PC-3 (cell line): ENCODE results near the gene LYG1. TPM values are rescaled to one million over a fixed set of nuclear protein-coding genes. Genes with fewer than 3 reads are reported as not detected.
"Not testable (repeated sequence)": the region's sequence is repeated elsewhere in the genome, so short reads cannot be mapped to it uniquely, and the experiment has no call there.

Source experiments
- ATAC-seq: fragments of 200-7000 bp; cut with Tn5 transposase; 2 replicates; pipeline ENCODE4 v1.9.1; 2020; ENCODE audit warnings: mild to moderate bottlenecking, moderate library complexity
- BruUV-seq: library from RNA; stranded (reverse); fragments of 400-500 nt; replicated peaks from 2 replicates; lab custom pipeline; 2021; lab: Mats Ljungman, UMichigan
- CTCF ChIA-PET: fragments of 300-600 bp; sonication (Branson Sonifier 250); formaldehyde crosslinking; loops from one replicate; lab custom pipeline; 2022; ENCODE audit warnings: antibody characterized with exemption; lab: Charles Lee
- POLR2A ChIA-PET: fragments of 300-600 bp; sonication (Branson Sonifier 250); formaldehyde crosslinking; loops from one replicate; lab custom pipeline; 2022; ENCODE audit warnings: antibody characterized with exemption; ENCODE audit not compliant: unreplicated experiment; lab: Charles Lee
- DNase-seq: peaks from one replicate; pipeline ENCODE4 v3.0.0-alpha.2; 2015
- H2AFZ ChIP-seq: fragments of 300-600 bp; sonication (generic); 2 replicates; pipeline ENCODE4 v1.6.0; 2016; ENCODE audit warnings: antibody characterized with exemption, low read length
- H3F3A ChIP-seq: fragments of 300-600 bp; sonication (generic); one replicate; pipeline ENCODE4 v1.6.0; 2017; ENCODE audit warnings: antibody characterized with exemption, low read length, control low read depth, mild to moderate bottlenecking; ENCODE audit not compliant: unreplicated experiment
- H3K27ac ChIP-seq: fragments of 300-600 bp; sonication (generic); 2 replicates; pipeline ENCODE4 v1.5.1; 2016; ENCODE audit warnings: mild to moderate bottlenecking, low read length
- H3K27me3 ChIP-seq: fragments of 300-600 bp; sonication (generic); 2 replicates; pipeline ENCODE4 v1.6.1; 2016; ENCODE audit warnings: low read length, mixed read lengths
- H3K36me3 ChIP-seq: fragments of 300-600 bp; sonication (generic); 2 replicates; pipeline ENCODE4 v1.6.1; 2016; ENCODE audit warnings: low read depth, mixed run types, low read length, mixed read lengths
- H3K4me1 ChIP-seq: fragments of 300-600 bp; sonication (generic); 2 replicates; pipeline ENCODE4 v1.5.1; 2016; ENCODE audit warnings: low read length; ENCODE audit not compliant: insufficient read depth
- H3K4me2 ChIP-seq: fragments of 300-600 bp; sonication (generic); 2 replicates; pipeline ENCODE4 v1.6.0; 2016; ENCODE audit warnings: low read length
- H3K4me3 ChIP-seq: fragments of 300-600 bp; sonication (generic); 2 replicates; pipeline ENCODE4 v1.5.1; 2016; ENCODE audit warnings: mild to moderate bottlenecking, low read length, mixed read lengths
- H3K79me2 ChIP-seq: fragments of 300-600 bp; sonication (generic); 2 replicates; pipeline ENCODE4 v1.6.1; 2017; ENCODE audit warnings: low read length, mixed read lengths
- H3K9ac ChIP-seq: fragments of 300-600 bp; sonication (generic); 2 replicates; pipeline ENCODE4 v1.6.0; 2016; ENCODE audit warnings: mild to moderate bottlenecking, low read length
- H3K9me2 ChIP-seq: fragments of 300-600 bp; sonication (generic); replicated peaks from 2 replicates; pipeline ENCODE4 v1.6.1; 2016; ENCODE audit warnings: mixed run types, low read length, mixed read lengths
- H3K9me3 ChIP-seq: fragments of 300-600 bp; sonication (generic); 2 replicates; pipeline ENCODE4 v1.6.1; 2016; ENCODE audit warnings: low read length, mixed read lengths
- H4K20me1 ChIP-seq: fragments of 300-600 bp; sonication (generic); 2 replicates; pipeline ENCODE4 v1.6.1; 2016; ENCODE audit warnings: low read length, mixed read lengths
- CTCF ChIP-seq: fragments of 300-600 bp; sonication (generic); conservative IDR thresholded peaks from 2 replicates; pipeline ENCODE4 v1.5.1; 2017; ENCODE audit warnings: antibody characterized with exemption, low read depth, mild to moderate bottlenecking, low read length
- EZH2 ChIP-seq: fragments of 300-600 bp; sonication (generic); IDR thresholded peaks from one replicate; pipeline ENCODE4 v1.6.1; 2017; ENCODE audit warnings: antibody characterized with exemption, mild to moderate bottlenecking, low read length; ENCODE audit not compliant: unreplicated experiment
- EZH2phosphoT487 ChIP-seq: fragments of 300-600 bp; sonication (generic); IDR thresholded peaks from 2 replicates; pipeline ENCODE4 v1.6.1; 2018; ENCODE audit warnings: mild to moderate bottlenecking, antibody characterized with exemption, low read length, borderline replicate concordance
- intact Hi-C: fragments of 100-400 bp; cut with micrococcal nuclease; formaldehyde crosslinking; loops from 2 replicates; pipeline ENCODE4 v1.9.0; 2023
- total RNA-seq: library from RNA; depleted of rRNA; stranded (reverse); fragments of >200 nt; gene quantifications from 2 replicates; pipeline ENCODE4 v1.2.3, GENCODE V29; 2014

LYG1 gene
- total RNA-seq, 1 experiment from 2014 or later: 1.5 TPM

DNA sequence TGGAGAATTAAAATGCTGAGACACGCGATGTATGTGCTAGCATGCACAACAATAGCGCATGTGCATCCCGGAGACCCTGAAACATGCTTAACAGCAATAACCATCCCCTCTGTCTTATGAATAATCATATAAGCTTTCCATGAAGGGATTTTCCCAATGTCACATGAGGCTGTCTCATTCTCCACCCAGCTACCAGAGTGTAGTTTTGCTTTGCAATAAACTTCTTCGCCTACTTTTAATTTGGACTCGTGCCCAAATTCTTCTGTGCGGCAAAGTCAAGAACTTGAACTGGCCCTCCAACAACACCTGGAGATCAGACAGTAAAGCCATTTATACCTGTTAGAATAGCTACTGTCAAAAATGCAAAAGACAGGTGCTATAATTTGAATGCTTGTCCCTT is 15.5 kb downstream of the LYG1 start:
- CTCF ChIA-PET: no interaction called here
- TF ChIP-seq EZH2phosphoT487 (no peak), CTCF (no peak), EZH2 (no peak)
- no peaks in the 10 kb centered on the region for H3K9me3 ChIP-seq
- H3K27ac ChIP-seq: no peak overlapping the region
- H3K27me3 ChIP-seq: no peaks in the 10 kb centered on the region
- H2AFZ ChIP-seq: no peak overlapping the region
- H3K4me1 ChIP-seq: no peaks in the 10 kb centered on the region
- no TSS peak for BruUV-seq
- no peaks in the 10 kb centered on the region for H3K9me2 ChIP-seq
- no peaks in the 10 kb centered on the region for H3K79me2 ChIP-seq
- no peaks in the 10 kb centered on the region for H3K36me3 ChIP-seq
- H3K4me2 ChIP-seq: no peak overlapping the region
- POLR2A ChIA-PET: no interaction called here
- DNase-seq: no peak
- H3K4me3 ChIP-seq: no peak overlapping the region
- no peak overlapping the region for H3K9ac ChIP-seq
- no peaks in the 10 kb centered on the region for H3F3A ChIP-seq
- intact Hi-C loops: no loop called here
- no peak for ATAC-seq
- no peaks in the 10 kb centered on the region for H4K20me1 ChIP-seq

DNA sequence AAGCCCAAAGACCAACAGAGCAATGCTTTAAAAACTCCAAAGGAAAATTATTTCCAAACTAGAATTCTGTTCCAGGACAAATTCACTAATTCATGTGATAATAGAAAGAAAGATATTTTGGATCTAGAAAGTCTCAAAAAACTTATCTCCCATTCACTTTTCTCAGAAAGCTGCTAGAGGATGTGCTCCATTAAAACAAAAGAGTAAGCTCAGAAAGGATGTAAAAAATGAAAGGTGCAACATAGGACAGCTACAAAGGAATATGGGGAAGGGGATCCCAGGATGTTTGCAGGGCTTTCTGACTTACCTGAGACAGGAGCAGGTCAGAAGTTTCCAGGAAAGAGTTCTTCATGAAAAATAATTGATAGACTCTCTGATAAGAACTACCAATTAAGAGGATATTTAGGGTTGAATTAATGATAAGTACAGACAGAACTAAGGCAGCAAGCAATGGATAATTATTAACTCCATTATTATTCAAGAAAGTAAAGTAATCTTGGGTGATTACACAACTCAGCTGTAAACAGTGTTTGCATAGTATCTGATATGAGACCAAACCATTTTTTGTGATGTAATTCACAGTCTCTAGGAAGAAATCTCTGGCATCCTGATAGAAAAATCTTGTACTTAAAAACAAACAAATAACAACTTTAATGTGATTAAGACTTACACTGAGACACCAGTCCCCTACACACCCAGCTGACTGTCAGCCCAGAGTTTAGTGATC is 20.9 kb downstream of the LYG1 start:
- Histone ChIP-seq H3K4me3 (no peak overlapping the region), H3K9me3 (no peaks in the 10 kb centered on the region), H2AFZ (no peak overlapping the region), H3K27me3 (no peaks in the 10 kb centered on the region), H3K4me1 (peaks cover 8% of the 10 kb centered on the region; the same call in 1 of the 2 replicates), H3K36me3 (no peaks in the 10 kb centered on the region), H3K79me2 (no peaks in the 10 kb centered on the region), H3F3A (no peaks in the 10 kb centered on the region), H3K9ac (no peak overlapping the region), H4K20me1 (no peaks in the 10 kb centered on the region), H3K4me2 (no peak overlapping the region), H3K27ac (no peak overlapping the region), H3K9me2 (no peaks in the 10 kb centered on the region)
- intact Hi-C loops: no loop called here
- ChIA-PET POLR2A (no interaction called here), CTCF (no interaction called here)
- DNase-seq (no peak), ATAC-seq (no peak)
- BruUV-seq: no TSS peak
- TF ChIP-seq EZH2 (no peak), EZH2phosphoT487 (no peak), CTCF (no peak)

DNA sequence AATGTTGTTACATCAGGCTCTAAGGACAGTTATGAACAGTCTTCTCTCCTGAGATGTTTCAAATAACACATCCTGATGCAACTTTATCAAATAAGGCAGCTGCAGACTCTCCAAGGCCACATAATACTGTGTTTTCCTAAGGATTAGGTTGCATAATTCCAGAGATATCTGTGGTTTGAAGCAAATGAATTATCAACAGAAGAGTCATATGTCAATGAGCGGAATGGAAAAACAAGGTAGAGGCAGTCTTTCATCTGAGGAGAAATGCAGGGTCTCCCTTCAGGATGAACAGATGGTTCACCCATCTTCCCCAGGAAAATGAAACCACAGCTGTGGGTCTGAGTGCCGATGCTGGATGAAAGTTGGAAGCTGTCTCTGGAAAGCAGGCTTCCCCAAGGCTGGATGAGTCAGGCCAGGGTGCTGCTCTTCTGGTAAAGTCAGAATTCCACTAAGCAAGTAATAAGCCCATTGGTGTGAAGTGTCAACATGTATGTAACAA is 22.2 kb downstream of the LYG1 start:
- TF ChIP-seq EZH2phosphoT487 (no peak), CTCF (no peak), EZH2 (no peak)
- intact Hi-C loops: no loop called here
- DNase-seq: peak; percentile 67
- Histone ChIP-seq H3K9me2 (no peaks in the 10 kb centered on the region), H3K4me3 (peak overlapping the region; percentile 45; the same call in 1 of the 2 replicates), H3K4me2 (peak overlapping the region; percentile 70), H3K9me3 (no peaks in the 10 kb centered on the region), H3K27me3 (no peaks in the 10 kb centered on the region), H4K20me1 (no peaks in the 10 kb centered on the region), H2AFZ (no peak overlapping the region), H3K79me2 (no peaks in the 10 kb centered on the region), H3K9ac (no peak overlapping the region), H3K4me1 (peaks cover 8% of the 10 kb centered on the region; the same call in 1 of the 2 replicates), H3K36me3 (no peaks in the 10 kb centered on the region), H3K27ac (no peak overlapping the region), H3F3A (no peaks in the 10 kb centered on the region)
- POLR2A ChIA-PET: no interaction called here
- BruUV-seq: no TSS peak
- ATAC-seq: peak; percentile 88
- CTCF ChIA-PET: no interaction called here

DNA sequence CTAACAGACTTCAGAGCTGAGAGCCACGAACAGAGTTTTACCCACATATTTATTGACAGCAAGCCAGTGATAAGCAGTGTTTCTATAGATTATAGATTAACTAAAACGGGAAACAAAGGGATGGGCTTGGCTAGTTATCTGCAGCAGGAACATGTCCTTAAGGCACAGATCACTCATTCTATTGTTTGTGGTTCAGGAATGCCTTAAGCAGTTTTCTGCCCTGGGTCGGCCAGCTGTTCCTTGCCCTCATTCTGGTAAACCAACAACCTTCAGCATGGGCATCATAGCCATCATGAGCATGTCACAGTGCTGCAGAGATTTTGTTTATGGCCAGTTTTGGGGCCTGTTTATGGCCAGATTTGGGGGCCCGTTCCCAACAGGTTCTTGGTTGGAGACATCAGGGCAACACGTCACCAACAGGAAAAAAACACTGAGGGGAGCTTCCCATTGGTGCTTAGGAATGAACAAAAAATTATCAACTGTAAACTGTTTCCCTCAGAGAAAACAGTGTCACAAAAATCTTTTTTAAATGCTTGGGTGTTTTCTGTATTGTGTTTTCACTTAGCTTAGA is 22.7 kb downstream of the LYG1 start:
- peak overlapping the region; percentile 45; the same call in 1 of the 2 replicates for H3K4me3 ChIP-seq
- H3K9ac ChIP-seq, H3K27ac ChIP-seq, DNase-seq, H3K36me3 ChIP-seq, H3F3A ChIP-seq, H3K9me2 ChIP-seq, CTCF ChIA-PET, H3K27me3 ChIP-seq, POLR2A ChIA-PET, H3K9me3 ChIP-seq, H2AFZ ChIP-seq, ATAC-seq, BruUV-seq, H3K79me2 ChIP-seq, H4K20me1 ChIP-seq, intact Hi-C loops, H3K4me1 ChIP-seq: not testable (repeated sequence)
- peak overlapping the region; percentile 70 for H3K4me2 ChIP-seq
